HCT116 (cell line): ENCODE results near the gene NAT10. TPM values are rescaled to one million over a fixed set of nuclear protein-coding genes. Genes with fewer than 3 reads are reported as not detected.
"Not testable (repeated sequence)": the region's sequence is repeated elsewhere in the genome, so short reads cannot be mapped to it uniquely, and the experiment has no call there.

Source experiments
- ATAC-seq: fragments of 200-7000 bp; cut with Tn5 transposase; 2 replicates; pipeline ENCODE4 v1.9.1; 2020; ENCODE audit warnings: mild to moderate bottlenecking, moderate library complexity
- BruUV-seq: library from RNA; stranded (reverse); fragments of 400-500 nt; replicated peaks from 2 replicates; lab custom pipeline; 2021; lab: Mats Ljungman, UMichigan
- CTCF ChIA-PET: fragments of 300-600 bp; sonication (Branson Sonifier 250); formaldehyde crosslinking; loops from one replicate; lab custom pipeline; 2021; ENCODE audit warnings: antibody characterized with exemption; lab: Charles Lee
- POLR2A ChIA-PET: fragments of 300-600, 350-600 bp; sonication (Branson Sonifier 250); formaldehyde crosslinking; loops from one replicate; lab custom pipeline; 2021; ENCODE audit warnings: antibody characterized with exemption; lab: Charles Lee
- RAD21 ChIA-PET, 2 experiments: fragments of 300-600 bp; sonication (Branson Sonifier 250); formaldehyde crosslinking; loops; one replicate each; lab custom pipeline; 2023; ENCODE audit warnings: low total read pairs in 2 of 2; ENCODE audit not compliant: uncharacterized antibody in 2 of 2, unreplicated experiment in 2 of 2, low non-redundant PET in 1 of 2; lab: Charles Lee
- DNase-seq: peaks from one replicate; pipeline ENCODE4 v3.0.0-alpha.2; 2010; ENCODE audit warnings: low read depth, low spot score
- H2AFZ ChIP-seq: fragments of 200-600 bp; shearing (Covaris generic), sonication (generic); 2 replicates; pipeline ENCODE4 v1.6.1; 2017; ENCODE audit warnings: low read depth, mixed run types, mixed read lengths, antibody characterized with exemption, low read length; ENCODE audit not compliant: poor library complexity, severe bottlenecking
- H3K27ac ChIP-seq: 2 replicates; pipeline ENCODE4 v1.5.1; 2012; ENCODE audit warnings: low read depth, low read length
- H3K27me3 ChIP-seq: fragments of 200-600 bp; sonication (generic); 2 replicates; pipeline ENCODE4 v1.6.1; 2016; ENCODE audit warnings: mixed run types, low read length, mixed read lengths; ENCODE audit not compliant: insufficient read depth
- H3K36me3 ChIP-seq, 2 experiments: fragments of 200-500 bp in 1 of 2; fragments of 200-600 bp in 1 of 2; sonication (Bioruptor generic) in 1 of 2; sonication (generic) in 1 of 2; 2 replicates each; pipeline versions ENCODE4 v1.5.1 to v1.6.1; 2014 to 2016; ENCODE audit warnings: low read length in 2 of 2, inconsistent platforms in 1 of 2, mixed read lengths in 1 of 2, mixed run types in 1 of 2; ENCODE audit not compliant: insufficient read depth in 2 of 2, control insufficient read depth in 1 of 2
- H3K4me1 ChIP-seq, 2 experiments: fragments of 200-600 bp in 1 of 2; sonication (generic) in 1 of 2; 2 replicates each; pipeline versions ENCODE4 v1.5.1 to v1.6.1; 2012 to 2017; ENCODE audit warnings: low read length in 2 of 2, inconsistent platforms in 1 of 2, mild to moderate bottlenecking in 1 of 2, mixed read lengths in 1 of 2, mixed run types in 1 of 2, moderate library complexity in 1 of 2; ENCODE audit not compliant: insufficient read depth in 2 of 2, control insufficient read depth in 1 of 2
- H3K4me2 ChIP-seq: fragments of 200-600 bp; sonication (generic); 2 replicates; pipeline ENCODE4 v1.6.1; 2017; ENCODE audit warnings: mixed run types, low read length, mixed read lengths
- H3K4me3 ChIP-seq, 2 experiments: fragments of 200-600 bp in 1 of 2; sonication (generic) in 1 of 2; replicated peaks in 1 of 2; 2 replicates each; pipeline ENCODE4 v1.5.1; 2011 to 2016; ENCODE audit warnings: low read length in 2 of 2, control low read depth in 1 of 2, low read depth in 1 of 2, mild to moderate bottlenecking in 1 of 2, mixed read lengths in 1 of 2, mixed run types in 1 of 2
- H3K79me2 ChIP-seq: fragments of 200-600 bp; sonication (generic); 2 replicates; pipeline ENCODE4 v1.6.1; 2017; ENCODE audit warnings: mild to moderate bottlenecking, mixed run types, low read length, moderate library complexity, mixed read lengths; ENCODE audit not compliant: insufficient read depth
- H3K9ac ChIP-seq: fragments of 200-600 bp; sonication (generic); 2 replicates; pipeline ENCODE4 v1.6.1; 2016; ENCODE audit warnings: low read length, mixed read lengths
- H3K9me2 ChIP-seq: fragments of 200-600 bp; sonication (generic), shearing (Covaris generic); 2 replicates; pipeline ENCODE4 v1.6.1; 2017; ENCODE audit warnings: mixed run types, mild to moderate bottlenecking, moderate library complexity; ENCODE audit not compliant: insufficient read depth
- H3K9me3 ChIP-seq, 2 experiments: fragments of 200-500 bp in 1 of 2; fragments of 200-600 bp in 1 of 2; sonication (Bioruptor generic) in 1 of 2; sonication (generic) in 1 of 2; 2 replicates each; pipeline ENCODE4 v1.6.1; 2014 to 2017; ENCODE audit warnings: low read length in 2 of 2, mixed read lengths in 2 of 2, inconsistent platforms in 1 of 2, low read depth in 1 of 2, mild to moderate bottlenecking in 1 of 2, mixed run types in 1 of 2, moderate library complexity in 1 of 2; ENCODE audit not compliant: control insufficient read depth in 1 of 2, insufficient read depth in 1 of 2
- H4K20me1 ChIP-seq: fragments of 200-600 bp; sonication (generic), shearing (Covaris generic); 2 replicates; pipeline ENCODE4 v1.6.1; 2017; ENCODE audit warnings: mixed run types, mild to moderate bottlenecking, moderate library complexity; ENCODE audit not compliant: insufficient read depth
- CEBPB ChIP-seq: IDR thresholded peaks from 2 replicates; pipeline ENCODE4 v1.6.1; 2012; ENCODE audit warnings: low read depth
- ELF1 ChIP-seq: IDR thresholded peaks from 2 replicates; pipeline ENCODE4 v1.6.1; 2012; ENCODE audit warnings: low read depth, borderline replicate concordance
- SIN3A ChIP-seq: IDR thresholded peaks from 2 replicates; pipeline ENCODE4 v1.6.1; 2012; ENCODE audit warnings: low read depth
- SP1 ChIP-seq: IDR thresholded peaks from 2 replicates; pipeline ENCODE4 v1.6.1; 2012; ENCODE audit warnings: low read depth
- YY1 ChIP-seq: IDR thresholded peaks from 2 replicates; pipeline ENCODE4 v1.6.1; 2011; ENCODE audit warnings: low read length, low read depth, moderate library complexity, mild to moderate bottlenecking; ENCODE audit not compliant: insufficient replicate concordance; ENCODE audit errors: extremely low read depth
- intact Hi-C: fragments of 100-400 bp; cut with micrococcal nuclease; formaldehyde crosslinking; loops from 2 replicates; pipeline ENCODE4 v1.10.0; 2022
- total RNA-seq: library from RNA; stranded (reverse); gene quantifications from one replicate; pipeline ENCODE4 v1.2.1, GENCODE V29; 2021; ENCODE audit not compliant: unreplicated experiment
- TF ChIP-seq, protein P1 (sequence below): IDR thresholded peaks from 2 replicates; pipeline ENCODE4 v1.6.1; 2011; ENCODE audit warnings: mild to moderate bottlenecking, low read length, moderate library complexity; ENCODE audit not compliant: insufficient replicate concordance; ENCODE audit errors: extremely low read depth

NAT10 gene
- total RNA-seq, 1 experiment from 2014 or later: 101 TPM

DNA sequence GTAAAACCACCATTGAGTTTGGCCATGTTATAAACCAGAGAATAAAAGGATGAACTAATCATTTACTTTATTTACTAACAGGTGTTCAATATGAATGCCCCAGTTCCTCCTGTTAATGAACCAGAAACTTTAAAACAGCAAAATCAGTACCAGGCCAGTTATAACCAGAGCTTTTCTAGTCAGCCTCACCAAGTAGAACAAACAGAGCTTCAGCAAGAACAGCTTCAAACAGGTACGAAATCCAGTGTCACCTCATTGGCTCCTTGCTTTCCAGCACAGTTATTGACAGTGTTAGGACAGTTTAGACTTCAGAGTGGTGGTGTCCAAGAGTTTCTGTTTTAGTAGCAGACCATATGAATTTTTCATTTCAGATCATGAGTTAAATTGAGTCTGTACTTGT is 13.6 kb upstream of the NAT10 start:
- intact Hi-C loops: no loop called here
- BruUV-seq: no TSS peak
- Histone ChIP-seq H3K4me2 (no peak overlapping the region), H3K27me3 (no peaks in the 10 kb centered on the region), H3K79me2 (peaks cover 97% of the 10 kb centered on the region), H3K9me2 (no peaks in the 10 kb centered on the region), H3K9ac (no peak overlapping the region), H2AFZ (no peak overlapping the region), H3K27ac (no peak overlapping the region), H3K4me3 (no peak overlapping the region), H3K36me3 (peaks cover 69 to 83% of the 10 kb centered on the region in 2 experiments), H3K4me1 (no peaks in the 10 kb centered on the region), H4K20me1 (peaks cover 15% of the 10 kb centered on the region; the same call in 1 of the 2 replicates), H3K9me3 (no peaks in the 10 kb centered on the region)
- DNase-seq (no peak), ATAC-seq (no peak)
- RAD21 ChIA-PET: no interaction called here
- TF ChIP-seq CEBPB: no peak
- no peak for TF ChIP-seq SIN3A
- TF ChIP-seq ELF1: no peak
- TF ChIP-seq YY1: no peak
- TF ChIP-seq, protein P1, sequence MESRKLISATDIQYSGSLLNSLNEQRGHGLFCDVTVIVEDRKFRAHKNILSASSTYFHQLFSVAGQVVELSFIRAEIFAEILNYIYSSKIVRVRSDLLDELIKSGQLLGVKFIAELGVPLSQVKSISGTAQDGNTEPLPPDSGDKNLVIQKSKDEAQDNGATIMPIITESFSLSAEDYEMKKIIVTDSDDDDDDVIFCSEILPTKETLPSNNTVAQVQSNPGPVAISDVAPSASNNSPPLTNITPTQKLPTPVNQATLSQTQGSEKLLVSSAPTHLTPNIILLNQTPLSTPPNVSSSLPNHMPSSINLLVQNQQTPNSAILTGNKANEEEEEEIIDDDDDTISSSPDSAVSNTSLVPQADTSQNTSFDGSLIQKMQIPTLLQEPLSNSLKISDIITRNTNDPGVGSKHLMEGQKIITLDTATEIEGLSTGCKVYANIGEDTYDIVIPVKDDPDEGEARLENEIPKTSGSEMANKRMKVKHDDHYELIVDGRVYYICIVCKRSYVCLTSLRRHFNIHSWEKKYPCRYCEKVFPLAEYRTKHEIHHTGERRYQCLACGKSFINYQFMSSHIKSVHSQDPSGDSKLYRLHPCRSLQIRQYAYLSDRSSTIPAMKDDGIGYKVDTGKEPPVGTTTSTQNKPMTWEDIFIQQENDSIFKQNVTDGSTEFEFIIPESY: no peak
- no peak for TF ChIP-seq SP1
- CTCF ChIA-PET: no interaction called here
- POLR2A ChIA-PET: interaction anchor here (1.6 kb wide), 1 partner anchor 13 kb away, joined by 4 read pairs; the partner anchor contains the start of gene NAT10

DNA sequence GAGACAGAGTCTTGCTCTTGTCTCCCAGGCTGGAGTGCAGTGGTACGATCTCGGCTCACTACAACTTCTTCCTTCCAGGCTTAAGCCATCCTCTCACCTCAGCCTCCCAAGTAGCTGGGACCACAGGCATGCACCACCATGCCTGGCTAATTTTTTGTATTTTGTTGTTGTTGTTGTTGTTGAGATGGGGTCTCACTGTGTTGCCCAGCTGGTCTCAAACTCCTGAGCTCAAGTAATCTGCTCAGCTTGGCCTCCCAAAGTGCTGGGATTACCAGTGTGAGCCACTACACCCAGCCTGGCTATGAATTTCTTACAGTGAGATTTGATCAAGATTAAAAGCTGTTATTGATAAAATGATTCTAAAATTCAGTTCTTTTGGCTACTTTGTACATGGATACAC is 10.5 kb upstream of the NAT10 start:
- POLR2A ChIA-PET: interaction anchor here (1.2 kb wide), 1 partner anchor 10 kb away, joined by 4 read pairs; the partner anchor contains the start of gene NAT10
- intact Hi-C loops, H2AFZ ChIP-seq: not testable (repeated sequence)

More for the DNA sequence above, 10.5 kb upstream of the NAT10 start:
- RAD21 ChIA-PET, H3K9ac ChIP-seq, ATAC-seq, H3K27ac ChIP-seq, H3K4me1 ChIP-seq, H3K4me3 ChIP-seq, H3K4me2 ChIP-seq, H3K9me2 ChIP-seq, DNase-seq, H3K9me3 ChIP-seq, BruUV-seq, H3K27me3 ChIP-seq: not testable (repeated sequence)
- Histone ChIP-seq H3K79me2 (peaks cover 69% of the 10 kb centered on the region), H3K36me3 (peaks cover 76 to 90% of the 10 kb centered on the region in 2 experiments), H4K20me1 (peaks cover 15% of the 10 kb centered on the region; the same call in 1 of the 2 replicates)
- CTCF ChIA-PET: interaction anchor here (1.2 kb wide), 1 partner anchor 98 kb away, joined by 5 read pairs; no protein-coding TSS in a partner anchor
